Activated T-cell treated with anti-CD3 and anti-CD28 coated beads, Interleukin-2, amount 50 U/mL, for 24 hours (primary cell): ENCODE measurements around the gene FAM83G.
A peak's percentile ranks its signal among the peaks of the same experiment; 100 is the strongest.

ENCODE experiments used
- DNase-seq: peaks from one replicate; pipeline ENCODE4 v3.0.0-alpha.2; 2020
- H3K27ac Mint-ChIP-seq: 2 replicates; pipeline ENCODE4 v1.8.0; 2020; ENCODE audit warnings: mild to moderate bottlenecking, mixed read lengths
- H3K27me3 Mint-ChIP-seq: 2 replicates; pipeline ENCODE4 v1.8.0; 2020; ENCODE audit warnings: mixed read lengths
- H3K36me3 Mint-ChIP-seq: 2 replicates; pipeline ENCODE4 v1.8.0; 2020; ENCODE audit warnings: low read depth, mixed read lengths
- H3K4me1 Mint-ChIP-seq: 2 replicates; pipeline ENCODE4 v1.8.0; 2020; ENCODE audit warnings: low read depth, mixed read lengths
- H3K4me3 Mint-ChIP-seq: 2 replicates; pipeline ENCODE4 v1.8.0; 2020; ENCODE audit warnings: mild to moderate bottlenecking, moderate library complexity, mixed read lengths
- H3K9me3 Mint-ChIP-seq: 2 replicates; pipeline ENCODE4 v1.8.0; 2020; ENCODE audit warnings: mixed read lengths

FAM83G gene

DNA sequence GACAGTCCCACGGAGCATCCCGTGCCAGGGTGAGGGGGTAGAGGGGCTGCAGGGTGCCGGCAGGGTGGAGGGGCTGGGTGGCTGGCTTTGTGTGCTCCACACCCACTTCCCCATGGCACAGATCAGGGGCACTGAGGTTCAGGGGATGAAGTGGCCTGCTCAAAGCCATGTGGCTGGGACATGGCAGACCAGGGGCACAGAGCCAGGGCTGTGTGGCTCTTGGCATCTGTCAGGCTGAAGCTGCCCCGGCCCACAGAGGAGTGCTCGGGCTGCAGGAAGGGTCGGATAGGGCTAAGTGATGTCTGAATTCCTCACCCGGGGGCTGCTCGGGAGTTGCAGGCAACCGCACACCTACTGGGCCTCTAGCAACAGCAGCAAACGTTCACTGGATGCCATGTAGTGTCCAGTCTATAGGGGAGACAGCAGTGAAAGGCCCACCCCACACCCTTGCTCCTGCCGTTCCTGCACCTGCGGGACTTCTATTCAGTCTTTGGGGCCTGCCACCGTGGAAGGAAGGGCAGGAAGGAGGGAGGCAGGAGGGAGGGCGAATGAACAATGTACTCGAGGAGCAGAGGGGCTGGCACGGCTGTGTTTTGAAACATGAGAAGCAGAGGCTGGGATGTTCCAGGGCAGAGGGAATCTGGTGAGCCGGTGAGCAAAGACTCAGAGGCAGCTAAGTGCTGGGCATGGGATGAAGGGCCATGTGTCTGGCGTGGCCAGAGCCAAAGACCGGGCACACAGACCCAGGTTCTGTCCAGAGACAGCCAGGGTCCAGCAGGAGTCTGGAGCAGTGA lies 37.5 kb downstream of the FAM83G start:
- H3K4me3 Mint-ChIP-seq: no peak overlapping the region
- H3K4me1 Mint-ChIP-seq: peaks cover 23% of the 10 kb centered on the region
- H3K36me3 Mint-ChIP-seq: peaks cover 26% of the 10 kb centered on the region
- H3K9me3 Mint-ChIP-seq: no peaks in the 10 kb centered on the region
- H3K27ac Mint-ChIP-seq: no peak overlapping the region
- no peaks in the 10 kb centered on the region for H3K27me3 Mint-ChIP-seq
- DNase-seq: no peak

- Mint-ChIP-seq H3K36me3 (peaks cover 14% of the 10 kb centered on the region), H3K4me1 (peaks cover 34% of the 10 kb centered on the region), H3K27ac (no peak overlapping the region), H3K4me3 (no peak overlapping the region), H3K9me3 (no peaks in the 10 kb centered on the region), H3K27me3 (no peaks in the 10 kb centered on the region)
- DNase-seq: no peak
Observed at GRCh38 chr17:18965530-18966236, 38.9 kb downstream of the FAM83G start.

- H3K9me3 Mint-ChIP-seq: no peaks in the 10 kb centered on the region
- H3K4me3 Mint-ChIP-seq: no peak overlapping the region
- no peak for DNase-seq
- H3K27me3 Mint-ChIP-seq: no peaks in the 10 kb centered on the region
- H3K27ac Mint-ChIP-seq: no peak overlapping the region
- H3K36me3 Mint-ChIP-seq: peaks cover 4% of the 10 kb centered on the region
- peaks cover 30% of the 10 kb centered on the region for H3K4me1 Mint-ChIP-seq
Observed at GRCh38 chr17:18964550-18964949, 40.0 kb downstream of the FAM83G start.

- Mint-ChIP-seq H3K27me3 (no peaks in the 10 kb centered on the region), H3K27ac (no peak overlapping the region), H3K4me3 (no peak overlapping the region), H3K9me3 (no peaks in the 10 kb centered on the region), H3K4me1 (peaks cover 26% of the 10 kb centered on the region), H3K36me3 (no peaks in the 10 kb centered on the region)
- DNase-seq: no peak
Observed at GRCh38 chr17:18964018-18964351, 40.6 kb downstream of the FAM83G start.

DNA sequence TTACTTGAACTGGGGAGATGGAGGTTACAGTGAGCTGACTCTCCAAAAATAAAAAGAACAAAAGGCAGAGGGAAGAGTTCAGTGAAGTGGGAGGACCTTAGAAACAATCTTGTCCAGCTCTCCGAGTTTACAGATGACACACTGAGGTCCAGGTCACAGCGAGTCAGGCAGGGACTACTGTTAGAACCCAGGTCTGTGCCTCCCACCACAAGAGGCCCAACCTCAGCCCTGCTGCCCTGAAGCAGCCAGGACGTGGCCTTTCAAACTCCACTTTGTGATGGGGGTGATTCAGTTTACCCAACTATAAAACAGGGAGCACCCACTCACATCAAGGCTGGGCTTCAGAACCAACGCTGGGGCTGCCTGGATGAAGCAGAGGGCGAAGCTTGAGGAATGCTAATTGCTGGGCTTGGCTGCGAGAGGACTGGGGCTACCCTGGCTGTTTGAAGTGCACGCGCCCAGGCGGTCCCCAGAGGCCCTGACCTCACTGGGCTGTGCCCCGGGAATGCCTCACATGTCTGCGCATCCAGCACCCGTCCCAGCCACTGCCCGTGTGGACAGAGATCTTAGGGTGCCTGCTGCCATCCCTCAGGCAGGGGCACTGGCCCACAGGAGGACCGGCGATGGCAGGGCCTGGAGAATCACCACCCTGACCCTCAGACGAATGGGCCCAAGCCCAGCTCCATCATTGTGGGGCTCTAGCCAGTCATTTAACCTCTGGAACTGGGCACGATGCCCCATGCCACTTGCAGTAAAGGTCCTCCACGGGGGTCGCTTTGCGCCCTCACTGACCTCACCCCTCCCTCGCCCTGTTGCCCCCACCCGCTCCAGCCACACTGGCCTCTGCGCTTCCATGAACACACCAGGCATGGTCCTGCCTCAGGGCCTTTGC lies 41.2 kb downstream of the FAM83G start:
- Mint-ChIP-seq H3K27me3 (no peaks in the 10 kb centered on the region), H3K4me1 (peaks cover 24% of the 10 kb centered on the region), H3K4me3 (no peak overlapping the region), H3K36me3 (no peaks in the 10 kb centered on the region), H3K27ac (no peak overlapping the region), H3K9me3 (no peaks in the 10 kb centered on the region)
- DNase-seq: no peak

DNA sequence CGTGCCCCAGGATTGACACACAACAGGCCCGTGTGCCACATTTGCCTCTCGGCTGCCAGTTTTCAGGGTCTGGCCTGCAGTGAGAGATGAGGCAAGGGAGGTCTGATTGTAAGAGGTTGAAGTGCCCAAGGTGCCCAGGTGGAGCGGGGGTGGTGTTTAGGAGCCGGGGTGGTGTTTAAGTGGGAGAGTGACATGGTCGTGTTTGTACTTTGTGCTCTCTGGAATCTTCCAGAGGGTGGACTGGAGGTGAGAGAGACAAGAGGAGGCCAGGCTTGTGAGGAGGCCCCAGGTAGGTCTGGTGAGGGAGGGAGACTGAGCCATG lies 42.1 kb downstream of the FAM83G start:
- Mint-ChIP-seq H3K4me3 (no peak overlapping the region), H3K4me1 (peaks cover 26% of the 10 kb centered on the region), H3K36me3 (no peaks in the 10 kb centered on the region), H3K9me3 (no peaks in the 10 kb centered on the region), H3K27ac (peak overlapping the region; percentile 29), H3K27me3 (no peaks in the 10 kb centered on the region)
- no peak for DNase-seq

DNA sequence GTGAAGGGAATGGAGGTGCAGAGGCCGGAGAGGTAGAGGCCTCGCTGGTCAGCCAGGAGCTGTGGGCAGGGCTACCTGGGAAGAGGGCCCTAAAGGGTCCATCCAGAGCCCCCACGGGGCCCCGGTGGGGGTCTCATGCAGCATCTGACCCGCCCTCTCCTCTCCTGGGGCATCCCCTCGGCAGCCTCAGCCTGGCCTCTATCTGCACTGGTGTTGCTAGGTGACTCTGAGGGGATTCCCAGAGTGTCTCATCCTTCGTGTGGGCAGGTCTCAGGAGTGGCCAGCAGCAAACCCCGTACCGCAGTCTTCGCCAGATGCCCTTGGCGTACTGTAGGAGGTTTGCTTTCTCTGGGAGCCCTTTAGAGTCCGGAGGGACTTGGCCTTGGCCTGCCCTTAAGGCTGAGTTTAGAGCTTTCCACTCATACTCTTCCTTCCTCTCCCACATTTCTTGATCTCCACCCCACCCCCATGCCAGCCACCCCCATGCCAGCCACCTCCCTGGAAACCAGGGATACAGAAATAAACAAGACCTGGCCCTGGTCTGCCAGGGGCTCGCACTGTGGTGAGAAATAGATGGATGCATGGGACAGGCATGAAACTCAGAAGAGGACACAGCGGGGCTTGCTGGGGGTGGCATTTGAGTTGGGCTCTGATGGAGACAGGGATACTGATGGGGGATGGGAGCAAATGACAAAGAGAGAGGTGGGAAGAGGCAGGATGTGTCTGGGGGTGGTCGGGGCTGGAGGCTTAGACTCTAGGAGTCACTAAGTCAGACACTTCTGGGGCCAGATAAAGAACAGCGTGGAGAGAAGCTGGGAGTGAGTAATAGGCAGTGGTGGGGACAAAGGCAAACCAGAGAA lies 42.7 kb downstream of the FAM83G start:
- Mint-ChIP-seq H3K4me1 (peaks cover 26% of the 10 kb centered on the region), H3K27me3 (no peaks in the 10 kb centered on the region), H3K9me3 (no peaks in the 10 kb centered on the region), H3K4me3 (no peak overlapping the region), H3K36me3 (no peaks in the 10 kb centered on the region), H3K27ac (peak overlapping the region; percentile 16)
- DNase-seq: no peak

GRCh38 chr17:18960803-18961511 lies 43.6 kb downstream of the FAM83G start:
- H3K9me3 Mint-ChIP-seq: no peaks in the 10 kb centered on the region
- H3K36me3 Mint-ChIP-seq: no peaks in the 10 kb centered on the region
- DNase-seq: peak; percentile 90
- H3K4me1 Mint-ChIP-seq: peaks cover 26% of the 10 kb centered on the region
- no peak overlapping the region for H3K4me3 Mint-ChIP-seq
- no peaks in the 10 kb centered on the region for H3K27me3 Mint-ChIP-seq
- no peak overlapping the region for H3K27ac Mint-ChIP-seq

- Mint-ChIP-seq H3K27me3 (no peaks in the 10 kb centered on the region), H3K4me3 (no peak overlapping the region), H3K9me3 (no peaks in the 10 kb centered on the region), H3K36me3 (no peaks in the 10 kb centered on the region), H3K27ac (no peak overlapping the region), H3K4me1 (peaks cover 32% of the 10 kb centered on the region)
- no peak for DNase-seq
Observed at GRCh38 chr17:18960241-18960665, 44.3 kb downstream of the FAM83G start.

DNA sequence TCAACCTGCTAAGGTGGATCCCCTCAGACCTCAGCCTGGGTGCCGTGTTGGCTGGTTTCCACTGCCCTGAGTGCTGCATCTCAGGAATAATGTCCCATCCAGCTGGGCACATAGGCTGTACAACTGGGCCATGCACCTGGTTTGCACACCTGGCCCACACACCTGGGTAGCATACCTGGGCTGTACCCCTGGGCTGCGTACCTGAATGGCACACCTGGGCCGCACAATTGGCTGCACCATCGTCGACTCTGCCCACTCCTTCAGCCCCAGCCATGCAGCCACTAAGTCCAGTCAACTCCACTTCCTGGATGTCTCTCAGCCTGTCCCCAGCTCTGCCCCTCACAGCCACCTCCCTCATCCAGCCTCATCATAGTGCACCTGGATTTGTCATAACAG lies 44.7 kb downstream of the FAM83G start:
- H3K4me3 Mint-ChIP-seq: no peak overlapping the region
- no peak overlapping the region for H3K27ac Mint-ChIP-seq
- H3K9me3 Mint-ChIP-seq: no peaks in the 10 kb centered on the region
- H3K27me3 Mint-ChIP-seq: no peaks in the 10 kb centered on the region
- H3K4me1 Mint-ChIP-seq: peaks cover 35% of the 10 kb centered on the region
- no peak for DNase-seq
- no peaks in the 10 kb centered on the region for H3K36me3 Mint-ChIP-seq

GRCh38 chr17:18959071-18959844 lies 45.3 kb downstream of the FAM83G start:
- Mint-ChIP-seq H3K36me3 (no peaks in the 10 kb centered on the region), H3K9me3 (no peaks in the 10 kb centered on the region), H3K27me3 (no peaks in the 10 kb centered on the region), H3K27ac (no peak overlapping the region), H3K4me3 (no peak overlapping the region), H3K4me1 (peaks cover 38% of the 10 kb centered on the region)
- no peak for DNase-seq

DNA sequence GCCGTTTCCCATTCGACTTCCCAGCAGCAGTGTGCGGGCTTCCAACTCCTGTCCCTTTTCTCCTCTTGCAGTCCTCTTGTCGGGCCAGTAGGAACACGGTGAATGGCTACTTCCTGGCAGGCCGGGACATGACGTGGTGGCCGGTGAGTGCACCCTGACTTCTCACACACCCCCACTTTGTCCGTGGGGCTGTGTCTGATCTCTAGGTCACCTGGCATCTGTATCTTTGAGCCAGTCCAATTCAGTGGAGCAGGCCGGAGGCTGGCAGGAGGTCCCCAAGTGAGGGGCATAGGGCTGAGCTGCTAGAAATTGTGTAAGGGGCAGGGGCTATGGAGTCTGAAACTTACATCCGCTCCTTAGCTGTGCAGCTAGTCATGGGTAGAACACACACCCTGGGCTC lies 46.0 kb downstream of the FAM83G start:
- Mint-ChIP-seq H3K36me3 (no peaks in the 10 kb centered on the region), H3K4me1 (peaks cover 43% of the 10 kb centered on the region), H3K27me3 (no peaks in the 10 kb centered on the region), H3K4me3 (no peak overlapping the region), H3K9me3 (no peaks in the 10 kb centered on the region), H3K27ac (no peak overlapping the region)
- DNase-seq: no peak

GRCh38 chr17:18957831-18958230 lies 46.7 kb downstream of the FAM83G start:
- Mint-ChIP-seq H3K27ac (no peak overlapping the region), H3K4me1 (peaks cover 41% of the 10 kb centered on the region), H3K9me3 (no peaks in the 10 kb centered on the region), H3K27me3 (no peaks in the 10 kb centered on the region), H3K4me3 (no peak overlapping the region), H3K36me3 (no peaks in the 10 kb centered on the region)
- no peak for DNase-seq
